Retinal pigment epithelial cell (primary cell): ENCODE data around the gene GHR.

ENCODE experiments used
- DNase-seq: peaks from one replicate; pipeline ENCODE4 v3.0.0-alpha.2; 2010; ENCODE audit warnings: low read depth
- H3K4me3 ChIP-seq: 2 replicates; pipeline ENCODE4 v1.5.1; 2011; ENCODE audit warnings: mild to moderate bottlenecking, low read length, control low read depth, moderate library complexity
- TF ChIP-seq, protein P1 (sequence below): conservative IDR thresholded peaks from 2 replicates; pipeline ENCODE4 v1.5.1; 2011; ENCODE audit warnings: low read depth, low read length, control low read depth, inconsistent platforms

Gene GHR

DNA sequence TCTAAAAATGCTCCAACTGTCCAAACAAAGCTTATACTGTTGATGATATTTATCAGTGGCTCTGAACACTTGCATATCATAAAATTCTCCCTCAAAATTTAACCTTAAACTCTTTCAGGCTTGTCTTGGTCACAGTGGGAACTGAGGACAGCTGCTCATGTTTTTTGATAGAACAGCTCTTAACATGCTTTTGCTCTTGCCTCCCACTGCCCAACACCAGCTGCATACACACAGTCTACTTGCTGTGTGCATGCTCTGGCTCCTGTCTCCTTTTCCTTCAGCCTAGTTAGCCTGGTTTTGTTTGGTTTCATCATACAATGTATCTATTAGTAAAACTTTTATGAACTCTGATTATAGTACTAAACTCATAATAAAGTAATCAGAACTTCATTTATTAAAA lies 64.6 kb downstream of the GHR start:
- TF ChIP-seq, protein P1, sequence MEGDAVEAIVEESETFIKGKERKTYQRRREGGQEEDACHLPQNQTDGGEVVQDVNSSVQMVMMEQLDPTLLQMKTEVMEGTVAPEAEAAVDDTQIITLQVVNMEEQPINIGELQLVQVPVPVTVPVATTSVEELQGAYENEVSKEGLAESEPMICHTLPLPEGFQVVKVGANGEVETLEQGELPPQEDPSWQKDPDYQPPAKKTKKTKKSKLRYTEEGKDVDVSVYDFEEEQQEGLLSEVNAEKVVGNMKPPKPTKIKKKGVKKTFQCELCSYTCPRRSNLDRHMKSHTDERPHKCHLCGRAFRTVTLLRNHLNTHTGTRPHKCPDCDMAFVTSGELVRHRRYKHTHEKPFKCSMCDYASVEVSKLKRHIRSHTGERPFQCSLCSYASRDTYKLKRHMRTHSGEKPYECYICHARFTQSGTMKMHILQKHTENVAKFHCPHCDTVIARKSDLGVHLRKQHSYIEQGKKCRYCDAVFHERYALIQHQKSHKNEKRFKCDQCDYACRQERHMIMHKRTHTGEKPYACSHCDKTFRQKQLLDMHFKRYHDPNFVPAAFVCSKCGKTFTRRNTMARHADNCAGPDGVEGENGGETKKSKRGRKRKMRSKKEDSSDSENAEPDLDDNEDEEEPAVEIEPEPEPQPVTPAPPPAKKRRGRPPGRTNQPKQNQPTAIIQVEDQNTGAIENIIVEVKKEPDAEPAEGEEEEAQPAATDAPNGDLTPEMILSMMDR, result no peak
- no peak for DNase-seq
- H3K4me3 ChIP-seq, result no peak overlapping the region

DNA sequence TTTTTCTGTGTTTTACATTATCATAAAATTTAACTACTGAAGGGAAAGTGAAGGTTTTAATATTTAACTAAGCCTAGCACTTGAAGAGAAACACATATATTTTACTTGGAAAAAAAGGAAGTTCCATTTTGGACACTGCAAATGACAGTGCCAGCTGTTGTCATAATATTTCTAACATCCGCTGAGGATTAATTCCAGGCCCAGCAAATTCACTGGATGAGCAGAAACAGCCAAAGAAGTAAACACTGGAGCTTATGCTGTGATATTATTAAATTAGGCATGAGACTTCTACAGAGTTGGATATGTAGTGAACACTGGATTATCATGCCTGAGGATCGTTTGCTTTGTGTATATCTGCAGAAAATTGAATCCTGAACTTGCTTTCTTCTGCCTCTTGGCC lies 67.6 kb downstream of the GHR start:
- TF ChIP-seq, protein P1, result no peak
- no peak overlapping the region for H3K4me3 ChIP-seq
- DNase-seq, result no peak

DNA sequence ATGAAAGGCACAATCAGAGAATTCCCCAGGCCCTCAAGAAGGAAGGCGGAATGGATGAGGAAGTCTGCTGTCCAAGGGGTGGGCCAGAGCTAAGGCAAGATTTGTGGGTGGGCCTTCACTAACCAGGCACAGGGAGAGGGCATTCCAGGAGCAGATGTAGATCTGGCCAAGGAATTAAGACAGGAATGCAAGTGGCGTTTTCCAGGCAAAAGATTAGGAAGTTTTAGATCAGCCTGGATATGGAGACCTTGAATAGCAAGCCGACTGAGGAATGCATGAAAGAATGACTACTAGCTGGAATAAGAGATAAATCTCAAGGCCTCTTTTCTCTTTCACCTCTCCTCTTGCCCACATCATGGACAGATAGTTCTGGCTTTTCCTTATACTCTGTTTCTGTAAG lies 68.5 kb downstream of the GHR start:
- TF ChIP-seq, protein P1, result no peak
- no peak overlapping the region for H3K4me3 ChIP-seq
- DNase-seq, result peak; percentile 27

DNA sequence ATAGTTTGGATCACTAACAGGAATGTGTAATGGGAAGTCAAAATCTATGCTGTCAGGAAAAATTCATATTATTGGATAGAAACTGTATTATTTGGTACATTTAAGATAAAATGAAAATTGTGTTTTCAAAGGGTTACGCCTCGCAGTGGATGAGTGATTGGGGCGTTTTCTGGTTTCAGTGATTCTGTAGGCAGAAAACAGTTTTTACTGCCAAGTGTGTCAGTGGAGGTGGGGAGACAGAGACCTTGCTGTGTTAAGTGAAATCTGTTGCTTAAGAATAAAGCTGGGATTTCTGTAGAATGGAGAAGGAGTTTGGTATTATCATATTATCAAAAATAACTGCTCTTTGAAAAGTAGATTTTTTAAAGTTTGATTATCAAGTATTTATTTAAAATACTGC lies 69.7 kb downstream of the GHR start:
- DNase-seq, result no peak
- TF ChIP-seq, protein P1, result no peak
- no peak overlapping the region for H3K4me3 ChIP-seq

DNA sequence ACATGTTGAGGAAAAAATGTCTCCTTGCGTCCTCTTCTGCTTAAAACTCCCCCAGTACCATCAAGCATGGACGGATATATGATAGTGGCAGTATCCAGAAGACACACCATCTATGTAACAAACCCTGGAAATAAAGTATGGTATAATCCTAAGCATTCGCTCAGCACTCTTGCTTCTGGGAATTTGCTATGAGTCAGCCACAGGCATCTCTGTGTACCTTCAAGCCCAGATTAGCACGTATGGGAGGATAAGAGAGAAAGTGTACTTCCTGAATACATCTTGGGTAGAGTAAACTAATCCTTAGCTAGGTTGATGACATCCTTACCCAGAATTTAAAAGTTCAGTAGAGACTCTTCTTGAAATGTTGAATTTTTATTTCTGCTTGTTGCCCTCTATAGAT lies 71.2 kb downstream of the GHR start:
- TF ChIP-seq, protein P1, result no peak
- no peak overlapping the region for H3K4me3 ChIP-seq
- DNase-seq, result peak; percentile 42

DNA sequence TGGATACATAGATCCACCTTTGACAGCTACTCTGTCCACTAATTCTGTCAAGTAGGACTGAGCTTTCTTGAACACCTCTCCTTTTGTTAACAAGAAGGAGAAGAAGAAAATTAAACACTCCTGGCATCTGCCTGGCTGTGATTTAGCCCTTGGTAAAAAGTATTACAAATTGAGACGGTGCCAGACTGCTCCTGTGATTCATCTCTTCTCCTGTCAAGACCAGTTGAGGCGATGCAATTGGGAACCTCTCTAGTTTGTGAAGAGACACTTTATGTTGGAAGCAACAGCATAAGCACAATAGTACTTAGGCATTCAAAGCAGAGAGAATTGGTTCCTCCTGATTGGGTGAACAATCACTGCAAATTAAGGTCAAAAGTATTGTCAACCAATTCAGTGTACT lies 72.7 kb downstream of the GHR start:
- TF ChIP-seq, protein P1, result no peak
- no peak for DNase-seq
- no peak overlapping the region for H3K4me3 ChIP-seq

DNA sequence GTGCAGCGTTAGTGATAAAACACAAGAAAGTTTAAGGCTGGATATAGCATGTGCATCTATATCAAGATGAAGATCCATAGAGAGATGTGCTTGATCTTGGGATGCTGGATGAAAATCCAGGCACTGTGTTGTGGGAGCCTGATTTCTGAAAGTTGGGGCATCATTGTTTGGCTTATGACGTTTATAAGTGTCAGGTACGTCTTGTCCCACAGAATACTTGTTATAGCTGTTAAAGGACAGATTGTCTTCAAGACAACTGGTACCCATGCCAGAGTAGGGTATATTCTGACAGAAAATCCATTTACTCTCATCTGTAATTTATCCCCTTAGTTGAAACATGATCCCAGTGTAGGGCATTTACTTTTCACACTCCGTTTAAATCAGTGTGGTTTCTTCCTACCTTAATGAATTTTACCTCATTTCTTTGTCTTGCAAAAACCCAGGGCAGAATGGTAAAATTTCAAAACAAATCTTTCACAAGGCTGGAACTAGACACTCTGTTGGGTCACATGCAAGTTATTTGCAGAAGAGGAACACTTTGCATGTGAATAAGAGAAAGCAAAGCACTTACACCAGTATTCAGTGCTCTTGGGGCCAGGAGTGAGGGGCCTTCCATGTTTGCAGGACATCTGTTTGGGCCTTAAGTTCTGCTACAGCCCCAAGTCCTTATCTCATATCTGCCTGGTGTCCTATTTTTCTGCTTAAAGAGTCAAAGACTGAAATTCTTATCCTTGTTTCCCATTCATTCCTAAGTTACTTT lies 73.3 kb downstream of the GHR start:
- TF ChIP-seq, protein P1, result no peak
- DNase-seq, result no peak
- no peak overlapping the region for H3K4me3 ChIP-seq
